ENCODE results near the gene FZD10. TPM values are rescaled to one million over a fixed set of nuclear protein-coding genes. Genes with fewer than 3 reads are reported as not detected.

FZD10 gene
- total and polyA plus RNA-seq, 2 experiments from 2014 or later: 0.11 to 0.45 TPM

DNA sequence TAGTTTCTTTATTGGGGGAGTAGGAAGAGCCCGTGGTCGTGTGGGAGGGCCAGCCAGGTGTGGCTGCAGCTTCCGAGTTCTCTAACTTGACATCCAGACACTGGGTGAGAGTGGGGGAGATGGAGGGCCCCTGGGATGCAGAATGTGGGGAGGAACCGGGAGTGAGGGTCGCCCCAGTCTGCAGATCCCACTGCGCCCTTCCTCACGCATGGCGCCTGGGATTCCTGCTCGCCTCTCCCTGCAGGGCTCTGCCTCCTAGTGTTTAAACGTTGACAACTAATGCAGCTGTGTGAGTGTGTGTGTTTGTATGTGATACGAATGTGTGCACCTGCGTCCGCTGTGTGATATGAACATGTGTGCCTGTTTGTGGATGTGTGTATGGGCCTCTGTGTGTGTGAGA, 34.6 kb downstream of the FZD10 start:
- peaks cover 6% of the 10 kb centered on the region for H3K27me3 Mint-ChIP-seq (ENCODE audit: insufficient read depth, low read depth, poor library complexity)
- DNase-seq (ENCODE audit: low spot score) (no peak), ATAC-seq (no peak)
- Histone ChIP-seq H3F3A (replicated peaks; ENCODE audit: low read depth) (no peaks in the 10 kb centered on the region), H4K20me1 (replicated peaks; ENCODE audit: insufficient read depth) (no peaks in the 10 kb centered on the region), H3K79me2 (replicated peaks; ENCODE audit: insufficient read depth) (no peaks in the 10 kb centered on the region), H3K4me2 (no peak overlapping the region), H3K27ac (ENCODE audit: low read depth) (no peak overlapping the region), H3K36me3 (ENCODE audit: insufficient read depth) (no peaks in the 10 kb centered on the region; the same call in 1 of the 2 replicates), H2AFZ (no peak overlapping the region), H3K27me3 (ENCODE audit: insufficient read depth) (no peaks in the 10 kb centered on the region), H3K4me3 (no peak overlapping the region), H3K4me1 (ENCODE audit: insufficient read depth) (no peaks in the 10 kb centered on the region), H3K9me2 (ENCODE audit: insufficient read depth) (no peaks in the 10 kb centered on the region)
- no peaks in the 10 kb centered on the region; the same call in 1 of the 3 replicates for H3K9me3 Mint-ChIP-seq
- no peak for TF ChIP-seq EZH2 (IDR thresholded peaks at IDR 0.05; ENCODE audit: low read depth, unreplicated experiment)
- TF ChIP-seq, protein P1, sequence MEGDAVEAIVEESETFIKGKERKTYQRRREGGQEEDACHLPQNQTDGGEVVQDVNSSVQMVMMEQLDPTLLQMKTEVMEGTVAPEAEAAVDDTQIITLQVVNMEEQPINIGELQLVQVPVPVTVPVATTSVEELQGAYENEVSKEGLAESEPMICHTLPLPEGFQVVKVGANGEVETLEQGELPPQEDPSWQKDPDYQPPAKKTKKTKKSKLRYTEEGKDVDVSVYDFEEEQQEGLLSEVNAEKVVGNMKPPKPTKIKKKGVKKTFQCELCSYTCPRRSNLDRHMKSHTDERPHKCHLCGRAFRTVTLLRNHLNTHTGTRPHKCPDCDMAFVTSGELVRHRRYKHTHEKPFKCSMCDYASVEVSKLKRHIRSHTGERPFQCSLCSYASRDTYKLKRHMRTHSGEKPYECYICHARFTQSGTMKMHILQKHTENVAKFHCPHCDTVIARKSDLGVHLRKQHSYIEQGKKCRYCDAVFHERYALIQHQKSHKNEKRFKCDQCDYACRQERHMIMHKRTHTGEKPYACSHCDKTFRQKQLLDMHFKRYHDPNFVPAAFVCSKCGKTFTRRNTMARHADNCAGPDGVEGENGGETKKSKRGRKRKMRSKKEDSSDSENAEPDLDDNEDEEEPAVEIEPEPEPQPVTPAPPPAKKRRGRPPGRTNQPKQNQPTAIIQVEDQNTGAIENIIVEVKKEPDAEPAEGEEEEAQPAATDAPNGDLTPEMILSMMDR (conservative IDR thresholded peaks at IDR 0.05; ENCODE audit: low read depth in 2 of 2): peak in 1 of 2 experiments; percentile 28; a peak in 2 of 4 replicates
- H3K27ac Mint-ChIP-seq: no peak overlapping the region
- H3K36me3 Mint-ChIP-seq (ENCODE audit: low read depth): peaks cover 44% of the 10 kb centered on the region
- no peaks in the 10 kb centered on the region for H3K4me1 Mint-ChIP-seq
- no peak overlapping the region for H3K4me3 Mint-ChIP-seq

DNA sequence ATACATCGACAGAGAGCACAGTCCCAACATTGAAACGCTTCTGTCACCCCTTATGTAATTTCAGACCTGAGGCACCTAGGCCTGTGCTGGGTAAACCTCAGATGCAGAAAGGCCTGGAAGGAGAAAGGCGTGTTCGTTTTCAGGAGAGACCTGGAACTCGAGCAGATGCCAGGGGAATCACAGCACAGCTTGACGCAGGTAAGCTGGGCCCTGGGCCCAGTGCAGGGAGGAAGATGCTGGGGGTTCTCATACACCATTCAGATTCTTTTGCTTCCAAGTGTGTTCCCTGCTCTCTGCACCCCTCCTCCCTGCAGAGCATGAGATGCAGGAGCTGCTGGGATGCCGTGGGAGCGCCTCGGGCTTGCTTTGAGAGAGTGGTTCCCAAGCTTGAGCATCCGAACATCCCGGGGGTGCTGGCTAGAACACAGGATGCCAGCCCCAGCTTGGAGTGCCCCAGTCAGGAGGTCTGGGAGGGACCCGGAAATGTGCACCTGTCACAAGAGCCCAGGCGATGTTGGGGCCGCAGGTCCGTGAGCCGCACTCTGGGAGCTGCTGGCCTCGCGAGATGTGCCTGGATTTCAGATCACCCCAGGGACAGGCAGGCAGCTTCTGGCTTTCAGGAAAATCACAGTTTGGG, 35.9 kb downstream of the FZD10 start:
- Histone ChIP-seq H2AFZ (no peak overlapping the region), H4K20me1 (replicated peaks; ENCODE audit: insufficient read depth) (no peaks in the 10 kb centered on the region), H3K9me2 (ENCODE audit: insufficient read depth) (no peaks in the 10 kb centered on the region), H3K27me3 (ENCODE audit: insufficient read depth) (no peaks in the 10 kb centered on the region), H3F3A (replicated peaks; ENCODE audit: low read depth) (no peaks in the 10 kb centered on the region), H3K4me3 (no peak overlapping the region), H3K36me3 (ENCODE audit: insufficient read depth) (no peaks in the 10 kb centered on the region; the same call in 1 of the 2 replicates), H3K27ac (ENCODE audit: low read depth) (no peak overlapping the region), H3K4me2 (no peak overlapping the region), H3K4me1 (ENCODE audit: insufficient read depth) (no peaks in the 10 kb centered on the region), H3K79me2 (replicated peaks; ENCODE audit: insufficient read depth) (no peaks in the 10 kb centered on the region)
- H3K4me1 Mint-ChIP-seq: no peaks in the 10 kb centered on the region
- no peak overlapping the region for H3K4me3 Mint-ChIP-seq
- no peaks in the 10 kb centered on the region; the same call in 1 of the 3 replicates for H3K9me3 Mint-ChIP-seq
- H3K36me3 Mint-ChIP-seq (ENCODE audit: low read depth): peaks cover 48% of the 10 kb centered on the region
- no peak overlapping the region for H3K27ac Mint-ChIP-seq
- DNase-seq (ENCODE audit: low spot score) (no peak), ATAC-seq (no peak)
- peaks cover 6% of the 10 kb centered on the region for H3K27me3 Mint-ChIP-seq (ENCODE audit: insufficient read depth, low read depth, poor library complexity)
- TF ChIP-seq STAT1 (IDR thresholded peaks at IDR 0.05; ENCODE audit: unreplicated experiment): no peak
- TF ChIP-seq ZNF331 (CRISPR knock-in tag; IDR thresholded peaks at IDR 0.05; ENCODE audit: low read depth): no peak
- TF ChIP-seq, protein P1 (conservative IDR thresholded peaks at IDR 0.05; ENCODE audit: low read depth in 2 of 2): no peak
- no peak for TF ChIP-seq POLR2AphosphoS5 (IDR thresholded peaks at IDR 0.05; ENCODE audit: low read depth)
- TF ChIP-seq, protein P2, sequence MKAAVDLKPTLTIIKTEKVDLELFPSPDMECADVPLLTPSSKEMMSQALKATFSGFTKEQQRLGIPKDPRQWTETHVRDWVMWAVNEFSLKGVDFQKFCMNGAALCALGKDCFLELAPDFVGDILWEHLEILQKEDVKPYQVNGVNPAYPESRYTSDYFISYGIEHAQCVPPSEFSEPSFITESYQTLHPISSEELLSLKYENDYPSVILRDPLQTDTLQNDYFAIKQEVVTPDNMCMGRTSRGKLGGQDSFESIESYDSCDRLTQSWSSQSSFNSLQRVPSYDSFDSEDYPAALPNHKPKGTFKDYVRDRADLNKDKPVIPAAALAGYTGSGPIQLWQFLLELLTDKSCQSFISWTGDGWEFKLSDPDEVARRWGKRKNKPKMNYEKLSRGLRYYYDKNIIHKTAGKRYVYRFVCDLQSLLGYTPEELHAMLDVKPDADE (IDR thresholded peaks at IDR 0.05): no peak
- no peak for TF ChIP-seq EZH2phosphoT487 (IDR thresholded peaks at IDR 0.05; ENCODE audit: unreplicated experiment)
- TF ChIP-seq EZH2 (IDR thresholded peaks at IDR 0.05; ENCODE audit: low read depth, unreplicated experiment): no peak
- no peak for TF ChIP-seq CREB1 (CRISPR knock-in tag; IDR thresholded peaks at IDR 0.05; ENCODE audit: low read depth)
- no peak for TF ChIP-seq NANOG (IDR thresholded peaks at IDR 0.05; ENCODE audit: borderline replicate concordance)

All from GM23338 (cell line).